ENCODE measurements around the gene TSPAN4. TPM values are rescaled to one million over a fixed set of nuclear protein-coding genes. Genes with fewer than 3 reads are reported as not detected.

TSPAN4 gene
- total RNA-seq, 4 donors from 2014 or later, result 14.4 to 34.8 (median 21.5) TPM

DNA sequence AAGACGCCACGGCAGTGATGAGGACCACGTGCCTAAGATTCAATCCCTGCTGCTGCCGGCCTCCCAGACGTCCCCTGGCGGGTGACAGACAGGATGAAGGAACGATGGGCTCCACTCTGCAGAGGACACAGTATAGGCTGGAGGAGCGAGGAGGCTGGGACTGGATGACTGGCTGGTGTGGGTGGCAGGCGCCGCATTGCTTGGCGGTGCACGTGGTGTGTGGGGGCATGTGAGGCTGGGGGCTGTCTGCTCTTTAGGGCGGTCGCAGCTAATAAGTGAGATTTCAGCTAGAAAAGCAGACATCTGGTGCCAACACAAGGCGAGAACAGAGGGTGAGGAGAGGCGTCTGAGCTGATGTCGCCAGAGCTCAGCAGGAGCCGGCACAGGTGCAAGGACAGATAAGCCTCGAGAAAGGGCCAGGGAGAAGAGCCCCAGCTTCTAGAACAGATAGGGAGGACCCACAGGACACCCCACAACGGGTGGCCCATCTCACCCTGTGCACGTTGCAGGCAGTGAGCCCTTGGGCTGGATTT lies 33.2 kb downstream of the TSPAN4 start:
- intact Hi-C loops (cut with DNase I; ENCODE audit: low total_unique reads) (no loop called here), in situ Hi-C loops (cut with MboI; ENCODE audit: low sequenced_read_pairs in 4 of 4) (no loop called here)
- H3K9me3 ChIP-seq, result no peaks in the 10 kb centered on the region
- TF ChIP-seq POLR2A (IDR thresholded peaks at IDR 0.05), result no peak
- TF ChIP-seq, protein P1, sequence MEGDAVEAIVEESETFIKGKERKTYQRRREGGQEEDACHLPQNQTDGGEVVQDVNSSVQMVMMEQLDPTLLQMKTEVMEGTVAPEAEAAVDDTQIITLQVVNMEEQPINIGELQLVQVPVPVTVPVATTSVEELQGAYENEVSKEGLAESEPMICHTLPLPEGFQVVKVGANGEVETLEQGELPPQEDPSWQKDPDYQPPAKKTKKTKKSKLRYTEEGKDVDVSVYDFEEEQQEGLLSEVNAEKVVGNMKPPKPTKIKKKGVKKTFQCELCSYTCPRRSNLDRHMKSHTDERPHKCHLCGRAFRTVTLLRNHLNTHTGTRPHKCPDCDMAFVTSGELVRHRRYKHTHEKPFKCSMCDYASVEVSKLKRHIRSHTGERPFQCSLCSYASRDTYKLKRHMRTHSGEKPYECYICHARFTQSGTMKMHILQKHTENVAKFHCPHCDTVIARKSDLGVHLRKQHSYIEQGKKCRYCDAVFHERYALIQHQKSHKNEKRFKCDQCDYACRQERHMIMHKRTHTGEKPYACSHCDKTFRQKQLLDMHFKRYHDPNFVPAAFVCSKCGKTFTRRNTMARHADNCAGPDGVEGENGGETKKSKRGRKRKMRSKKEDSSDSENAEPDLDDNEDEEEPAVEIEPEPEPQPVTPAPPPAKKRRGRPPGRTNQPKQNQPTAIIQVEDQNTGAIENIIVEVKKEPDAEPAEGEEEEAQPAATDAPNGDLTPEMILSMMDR (IDR thresholded peaks at IDR 0.05 in 4 of 5, conservative IDR thresholded peaks at IDR 0.05 in 1 of 5), result no peak
- H3K4me3 ChIP-seq, result no peak overlapping the region
- peaks cover 8 to 10% of the 10 kb centered on the region in 2 donors for H3K4me1 ChIP-seq
- ATAC-seq, result no peak
- H3K27ac ChIP-seq, result no peak overlapping the region
- H3K36me3 ChIP-seq, result peaks cover 0 to 5% of the 10 kb centered on the region in 2 donors
- DNase-seq, result no peak
- H3K27me3 ChIP-seq, result no peaks in the 10 kb centered on the region

DNA sequence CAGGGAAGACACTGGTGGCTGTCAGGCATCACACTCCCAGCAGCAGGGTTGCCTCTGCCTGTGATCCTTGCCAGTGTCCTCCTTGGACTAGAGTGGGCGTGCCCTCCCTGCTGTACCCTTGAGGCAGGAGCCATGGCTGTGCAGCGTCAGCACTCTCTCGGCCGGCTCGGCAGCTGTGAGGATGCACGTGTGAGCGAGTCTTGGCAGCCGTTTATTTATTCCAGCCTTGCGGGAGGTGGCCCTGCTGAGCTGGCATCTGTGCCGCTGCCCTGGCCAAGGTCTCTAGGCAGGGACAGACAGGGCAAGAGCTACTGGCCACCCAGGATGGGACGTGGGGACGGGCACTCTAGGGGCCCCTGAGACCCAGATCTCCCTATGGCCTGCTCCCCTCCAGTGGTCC lies 33.9 kb downstream of the TSPAN4 start:
- Histone ChIP-seq H3K27ac (no peak overlapping the region), H3K4me3 (no peak overlapping the region), H3K36me3 (peaks cover 0 to 5% of the 10 kb centered on the region in 2 donors), H3K4me1 (peaks cover 8 to 10% of the 10 kb centered on the region in 2 donors), H3K27me3 (no peaks in the 10 kb centered on the region), H3K9me3 (no peaks in the 10 kb centered on the region)
- no peak for TF ChIP-seq POLR2A (IDR thresholded peaks at IDR 0.05)
- TF ChIP-seq, protein P1 (IDR thresholded peaks at IDR 0.05 in 4 of 5, conservative IDR thresholded peaks at IDR 0.05 in 1 of 5), result no peak
- DNase-seq, result peak; percentile 45 to 85
- intact Hi-C loops (cut with DNase I; ENCODE audit: low total_unique reads), result no loop called here
- in situ Hi-C loops (cut with MboI; ENCODE audit: low sequenced_read_pairs in 4 of 4), result no loop called here
- ATAC-seq, result peak; percentile 82 to 93

DNA sequence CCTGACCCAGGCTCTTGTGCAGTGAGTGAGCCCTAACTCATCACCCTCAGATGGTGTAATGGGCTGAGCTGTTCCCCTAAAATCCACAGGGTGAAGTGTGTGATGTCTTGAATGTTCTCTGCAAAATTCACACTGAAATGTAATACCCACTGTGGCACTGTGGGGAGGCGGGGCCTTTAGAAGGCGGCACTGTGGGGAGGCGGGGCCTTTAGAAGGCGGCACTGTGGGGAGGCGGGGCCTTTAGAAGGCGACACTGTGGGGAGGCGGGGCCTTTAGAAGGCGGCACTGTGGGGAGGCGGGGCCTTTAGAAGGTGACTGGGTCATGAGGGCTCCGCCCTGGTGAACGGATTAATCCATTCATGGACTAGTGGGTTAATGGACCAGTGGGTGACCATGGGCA lies 34.9 kb downstream of the TSPAN4 start:
- Histone ChIP-seq H3K4me1 (peaks cover 8 to 10% of the 10 kb centered on the region in 2 donors), H3K36me3 (peaks cover 0 to 5% of the 10 kb centered on the region in 2 donors), H3K27me3 (no peaks in the 10 kb centered on the region), H3K9me3 (no peaks in the 10 kb centered on the region), H3K4me3 (no peak overlapping the region), H3K27ac (no peak overlapping the region)
- DNase-seq, result no peak
- TF ChIP-seq, protein P1 (IDR thresholded peaks at IDR 0.05 in 4 of 5, conservative IDR thresholded peaks at IDR 0.05 in 1 of 5), result no peak
- no peak for TF ChIP-seq POLR2A (IDR thresholded peaks at IDR 0.05)
- in situ Hi-C loops (cut with MboI; ENCODE audit: low sequenced_read_pairs in 4 of 4), result no loop called here
- ATAC-seq, result no peak
- intact Hi-C loops (cut with DNase I; ENCODE audit: low total_unique reads), result no loop called here

DNA sequence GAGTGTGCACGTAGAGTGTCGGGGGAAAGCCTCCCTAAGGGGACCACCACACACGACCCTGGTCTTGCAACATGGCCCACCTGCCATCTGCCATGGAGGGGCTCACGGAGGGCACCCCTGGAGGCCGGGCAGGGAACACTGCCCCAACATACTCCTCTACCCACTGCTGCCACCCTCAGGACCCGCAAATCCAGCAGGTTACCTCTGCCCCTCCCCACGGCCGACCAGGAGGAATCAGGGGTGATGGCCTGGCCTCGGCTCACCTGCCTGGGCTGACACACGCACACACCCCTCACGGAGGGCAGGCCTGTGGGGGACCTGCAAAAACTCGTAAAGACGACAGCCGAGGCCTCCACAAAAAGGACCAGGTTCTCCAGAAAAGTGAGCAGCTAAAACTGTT lies 37.8 kb downstream of the TSPAN4 start:
- Histone ChIP-seq H3K9me3 (no peaks in the 10 kb centered on the region), H3K27ac (no peak overlapping the region), H3K4me1 (peaks cover 8 to 10% of the 10 kb centered on the region in 2 donors), H3K27me3 (no peaks in the 10 kb centered on the region), H3K36me3 (peaks cover 0 to 12% of the 10 kb centered on the region in 2 donors), H3K4me3 (no peak overlapping the region)
- TF ChIP-seq, protein P1 (IDR thresholded peaks at IDR 0.05 in 4 of 5, conservative IDR thresholded peaks at IDR 0.05 in 1 of 5), result no peak
- no peak for TF ChIP-seq POLR2A (IDR thresholded peaks at IDR 0.05)
- ATAC-seq, result no peak
- DNase-seq, result no peak
- intact Hi-C loops (cut with DNase I; ENCODE audit: low total_unique reads) (no loop called here), in situ Hi-C loops (cut with MboI; ENCODE audit: low sequenced_read_pairs in 4 of 4) (no loop called here)

DNA sequence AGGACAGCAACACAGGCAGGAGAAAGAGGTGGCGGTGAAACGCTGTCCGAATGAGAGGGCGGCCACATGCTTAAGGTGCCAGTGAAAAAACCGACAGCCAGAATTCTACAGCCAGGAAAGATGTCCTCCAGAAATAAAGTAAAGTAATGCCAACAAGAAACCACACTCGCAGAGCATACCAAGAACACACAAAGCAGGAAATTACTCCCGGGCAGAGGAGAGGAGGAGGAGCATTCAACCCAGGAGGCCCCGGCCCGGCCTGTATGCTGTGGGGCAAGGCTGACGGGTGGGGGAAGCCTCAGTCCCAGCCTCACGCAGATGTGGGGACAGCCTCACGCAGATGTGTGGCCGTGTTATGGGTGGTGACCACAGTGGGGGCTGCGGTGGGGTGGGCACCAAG lies 39.9 kb downstream of the TSPAN4 start:
- Histone ChIP-seq H3K27ac (no peak overlapping the region), H3K4me3 (no peak overlapping the region), H3K36me3 (peaks cover 0 to 12% of the 10 kb centered on the region in 2 donors), H3K27me3 (no peaks in the 10 kb centered on the region), H3K4me1 (no peaks in the 10 kb centered on the region), H3K9me3 (no peaks in the 10 kb centered on the region)
- no peak for DNase-seq
- in situ Hi-C loops (cut with MboI; ENCODE audit: low sequenced_read_pairs in 4 of 4), result no loop called here
- intact Hi-C loops (cut with DNase I; ENCODE audit: low total_unique reads), result no loop called here
- ATAC-seq, result no peak
- TF ChIP-seq, protein P1 (IDR thresholded peaks at IDR 0.05 in 4 of 5, conservative IDR thresholded peaks at IDR 0.05 in 1 of 5), result no peak
- no peak for TF ChIP-seq POLR2A (IDR thresholded peaks at IDR 0.05)

Measured in gastrocnemius medialis (tissue), 4 donors.